Esophagus squamous epithelium (tissue), 5 donors: Measurements from ENCODE around the gene C3orf18. TPM values are rescaled to one million over a fixed set of nuclear protein-coding genes. Genes with fewer than 3 reads are reported as not detected.

Experiments
- DNase-seq: peaks from one replicate; lab custom pipeline; 2025; lab: John Stamatoyannopoulos, UW
- H3K27ac ChIP-seq, 4 donors: fragments of 200-600 bp; sonication (generic); one replicate each; pipeline ENCODE4 v1.5.1; 2016 to 2019; ENCODE audit warnings: mild to moderate bottlenecking in 1 of 4
- H3K27me3 ChIP-seq, 4 donors: fragments of 200-600 bp; sonication (generic); 1 replicate in 3 of 4; 2 replicates in 1 of 4; pipeline versions ENCODE4 v1.5.1 to v1.6.0; 2017 to 2021; ENCODE audit warnings: antibody characterized with exemption in 1 of 4
- H3K36me3 ChIP-seq, 3 donors: fragments of 200-600 bp; sonication (generic); one replicate each; pipeline ENCODE4 v1.5.1; 2016 to 2019
- H3K4me1 ChIP-seq, 3 donors: fragments of 200-600 bp; sonication (generic); one replicate each; pipeline ENCODE4 v1.5.1; 2017 to 2019
- H3K4me3 ChIP-seq, 4 donors: fragments of 200-600 bp; sonication (generic); 1 replicate in 3 of 4; 2 replicates in 1 of 4; pipeline ENCODE4 v1.5.1; 2016 to 2019; ENCODE audit warnings: mild to moderate bottlenecking in 2 of 4, moderate library complexity in 1 of 4
- H3K9me3 ChIP-seq, 3 donors: fragments of 200-600 bp; sonication (generic); one replicate each; pipeline ENCODE4 v1.5.1; 2016 to 2019
- CTCF ChIP-seq, 6 experiments: fragments of 450-650 bp in 4 of 6; fragments of 200-600 bp in 2 of 6; sonication (generic) in 2 of 6; IDR thresholded peaks; one replicate each; pipeline ENCODE4 v1.5.1; 2016 to 2019; ENCODE audit warnings: antibody characterized with exemption in 6 of 6, mild to moderate bottlenecking in 4 of 6, moderate library complexity in 4 of 6
- POLR2A ChIP-seq, 4 donors: fragments of 450-650 bp; IDR thresholded peaks; one replicate each; pipeline ENCODE4 v1.6.1; 2017; ENCODE audit warnings: antibody characterized with exemption in 4 of 4, mild to moderate bottlenecking in 4 of 4, moderate library complexity in 3 of 4
- WGBS, 2 donors: methylation state at CpG; one replicate each; pipeline ENCODE4 v1.1.5; 2018; 5-methylcytosine and 5-hydroxymethylcytosine counted together
- intact Hi-C: fragments of 100-400 bp; cut with DNase I; formaldehyde crosslinking; loops from one replicate; pipeline ENCODE4 v1.15.0; 2022
- total RNA-seq, 4 donors: library from RNA; depleted of rRNA; stranded (reverse); fragments of >200 nt; gene quantifications; one replicate each; pipeline ENCODE4 v1.1.0, GENCODE V29; 2016
- donor health status: DM: yes; HTN: yes; CAD: no.

Gene C3orf18
- total RNA-seq, 4 donors from 2014 or later: 0.15 to 3.2 (median 1.2) TPM

DNA sequence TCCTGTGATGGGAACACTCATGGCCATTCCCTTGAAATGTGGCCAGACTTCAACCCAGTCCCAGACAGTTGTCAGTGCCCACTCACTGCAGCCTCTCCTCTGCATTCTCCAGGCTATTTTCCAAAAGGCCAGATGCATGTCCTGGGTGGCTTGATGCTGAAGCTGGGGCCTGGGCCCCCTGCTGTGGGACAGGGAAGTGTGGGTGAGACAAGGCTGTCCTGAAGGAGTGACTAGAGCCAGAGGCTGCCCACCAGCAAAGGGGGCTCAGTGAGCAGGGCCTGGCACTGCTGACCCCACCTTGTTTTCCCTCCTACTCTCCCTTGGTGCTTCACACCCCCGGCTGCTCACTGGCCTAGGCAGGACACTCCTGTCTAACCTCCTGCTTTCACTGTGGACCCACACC lies 32.2 kb upstream of the C3orf18 start:
- DNase-seq: no peak
- H3K36me3 ChIP-seq: peaks cover 0 to 7% (median 0%) of the 10 kb centered on the region in 3 donors
- peak overlapping the region in 3 of 4 donors; percentile 95 to 97 (median 96) for H3K27ac ChIP-seq
- WGBS, 2 donors: 80 to 90% methylated on average over 1 of the region's 1 CpG
- H3K4me3 ChIP-seq: no peak overlapping the region
- H3K9me3 ChIP-seq: no peaks in the 10 kb centered on the region
- intact Hi-C loops: no loop called here
- peaks cover 38 to 65% (median 46%) of the 10 kb centered on the region in 3 donors for H3K4me1 ChIP-seq
- TF ChIP-seq POLR2A (IDR thresholded peaks at IDR 0.05): no peak
- TF ChIP-seq CTCF (IDR thresholded peaks at IDR 0.05): no peak
- no peaks in the 10 kb centered on the region for H3K27me3 ChIP-seq

DNA sequence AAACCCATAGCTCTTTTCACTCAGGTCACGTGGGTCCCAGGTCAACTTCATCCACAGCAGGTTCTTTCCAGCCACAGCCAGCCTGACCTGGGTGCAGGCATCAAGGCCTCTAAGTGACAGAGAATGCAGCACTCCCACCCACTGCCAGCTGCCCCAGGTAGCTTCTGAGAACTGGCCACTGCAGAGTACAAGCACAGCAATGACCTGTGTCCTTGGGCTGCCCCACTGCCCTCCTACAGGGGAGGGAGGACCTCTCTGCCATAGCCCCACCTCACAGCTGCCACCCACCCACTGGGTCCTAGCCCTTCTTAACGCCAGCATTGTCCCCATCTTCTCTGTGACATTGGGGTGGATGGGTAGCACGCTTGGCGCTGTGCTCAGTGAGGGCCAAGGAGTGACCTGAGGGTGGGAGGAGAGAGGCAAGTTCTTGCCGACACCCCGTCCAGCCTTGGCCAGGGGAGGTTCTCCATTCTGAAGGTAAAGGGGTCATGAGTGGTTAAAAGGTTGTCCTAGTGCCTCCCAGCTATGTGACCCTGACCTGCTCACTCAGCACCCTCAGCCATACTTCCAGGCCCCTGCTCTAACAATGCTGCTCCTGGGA lies 31.7 kb upstream of the C3orf18 start:
- TF ChIP-seq POLR2A (IDR thresholded peaks at IDR 0.05) (no peak), CTCF (IDR thresholded peaks at IDR 0.05) (no peak)
- intact Hi-C loops: no loop called here
- Histone ChIP-seq H3K27me3 (no peaks in the 10 kb centered on the region), H3K4me1 (peaks cover 38 to 64% (median 41%) of the 10 kb centered on the region in 3 donors), H3K9me3 (no peaks in the 10 kb centered on the region), H3K27ac (peak overlapping the region in 3 of 4 donors; percentile 95 to 97 (median 96)), H3K4me3 (no peak overlapping the region), H3K36me3 (peaks cover 0 to 2% (median 0%) of the 10 kb centered on the region in 3 donors)
- DNase-seq: no peak
- 86 to 95% methylated on average over 5 to 6 of the region's 6 CpGs for WGBS, 2 donors

- H3K27ac ChIP-seq: no peak overlapping the region
- WGBS, 2 donors: 16 to 38% methylated on average over 2 of the region's 2 CpGs
- H3K27me3 ChIP-seq: no peaks in the 10 kb centered on the region
- no peak for TF ChIP-seq CTCF (IDR thresholded peaks at IDR 0.05)
- no peak for TF ChIP-seq POLR2A (IDR thresholded peaks at IDR 0.05)
- peaks cover 11 to 64% (median 26%) of the 10 kb centered on the region in 3 donors for H3K4me1 ChIP-seq
- H3K9me3 ChIP-seq: no peaks in the 10 kb centered on the region
- H3K4me3 ChIP-seq: no peak overlapping the region
- no peak for DNase-seq
- intact Hi-C loops: no loop called here
- H3K36me3 ChIP-seq: no peaks in the 10 kb centered on the region
Measured at GRCh38 chr3:50594253-50594785, 26.8 kb upstream of the C3orf18 start.

- Histone ChIP-seq H3K36me3 (no peaks in the 10 kb centered on the region), H3K4me1 (peaks cover 11 to 68% (median 26%) of the 10 kb centered on the region in 3 donors), H3K27me3 (no peaks in the 10 kb centered on the region), H3K9me3 (no peaks in the 10 kb centered on the region), H3K4me3 (no peak overlapping the region), H3K27ac (peak overlapping the region in 3 of 4 donors; percentile 32 to 85 (median 46))
- intact Hi-C loops: no loop called here
- TF ChIP-seq POLR2A (IDR thresholded peaks at IDR 0.05): no peak
- no peak for TF ChIP-seq CTCF (IDR thresholded peaks at IDR 0.05)
- WGBS, 2 donors: 18 to 51% methylated on average over 2 to 5 of the region's 5 CpGs
- DNase-seq: no peak
Measured at GRCh38 chr3:50592568-50592967, 25.0 kb upstream of the C3orf18 start.

DNA sequence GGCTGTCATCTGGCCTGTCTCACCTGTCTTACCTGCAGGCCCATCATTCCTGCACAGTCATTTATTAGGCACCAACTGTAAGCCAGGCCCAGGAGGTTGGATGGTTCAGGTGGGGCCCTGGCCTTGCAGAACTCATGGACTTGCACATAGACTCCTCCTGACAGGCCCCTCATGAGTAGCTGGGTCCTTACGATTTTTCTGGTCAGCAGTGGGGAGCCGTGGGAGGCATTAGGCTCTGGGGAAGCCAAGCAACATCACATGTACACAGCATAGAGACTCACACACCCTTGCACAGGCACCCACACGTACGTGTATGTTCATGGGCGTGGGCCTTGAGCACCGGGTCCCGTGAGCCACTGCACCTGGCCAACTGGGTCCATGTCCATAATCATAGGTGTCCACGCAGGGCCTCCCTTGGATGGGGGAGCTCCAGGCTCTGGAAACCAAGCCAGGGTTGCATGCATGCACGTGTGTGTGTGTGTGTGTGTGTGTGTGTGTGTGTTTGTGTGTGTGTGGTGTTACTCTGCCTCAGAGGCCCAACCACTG lies 23.7 kb upstream of the C3orf18 start:
- TF ChIP-seq POLR2A (IDR thresholded peaks at IDR 0.05) (no peak), CTCF (IDR thresholded peaks at IDR 0.05) (peak in 1 of 6 experiments; percentile 1)
- intact Hi-C loops: no loop called here
- Histone ChIP-seq H3K27ac (peak overlapping the region; percentile 75 to 85 (median 82)), H3K9me3 (no peaks in the 10 kb centered on the region), H3K27me3 (no peaks in the 10 kb centered on the region), H3K36me3 (no peaks in the 10 kb centered on the region), H3K4me1 (peaks cover 11 to 68% (median 26%) of the 10 kb centered on the region in 3 donors), H3K4me3 (no peak overlapping the region)
- 68% methylated on average over 4 of the region's 9 CpGs; no CpG with 5 or more reads in 1 of the 2 donors for whole genome bisulfite sequencing, 2 donors
- no peak for DNase-seq
